ENCODE measurements around the gene KIAA1217. TPM values are rescaled to one million over a fixed set of nuclear protein-coding genes. Genes with fewer than 3 reads are reported as not detected.

Gene KIAA1217
- total and polyA plus RNA-seq, 9 of the 15 experiments (the other 6 are each of a cell fraction or from before 2014, with no cell fraction given), result 0.04 TPM; not detected in 8

DNA sequence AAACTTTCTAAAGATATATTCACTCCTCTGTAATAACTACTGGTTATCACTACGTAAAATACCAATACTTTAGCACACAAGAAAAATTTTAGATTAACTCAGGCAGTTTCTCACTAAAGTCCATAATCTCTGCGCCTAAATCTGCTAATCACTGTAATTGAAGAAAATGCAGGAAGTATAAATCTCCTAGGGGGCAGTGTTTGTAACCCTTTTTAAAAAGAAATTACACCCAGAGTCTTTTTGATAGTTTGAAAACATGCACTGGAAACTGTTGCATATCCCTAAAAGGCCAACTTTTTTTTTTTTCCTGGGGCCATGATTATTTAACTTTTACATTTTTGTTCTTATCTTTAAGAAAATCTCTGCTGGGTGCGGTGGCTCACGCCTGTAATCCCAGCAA, 209.6 kb downstream of the KIAA1217 start:
- DNase-seq (ENCODE audit: extremely low read depth in 1 of 4, low spot score in 3 of 4) (no peak), FAIRE-seq (no peak)
- BruUV-seq (replicated peaks), result no TSS peak

DNA sequence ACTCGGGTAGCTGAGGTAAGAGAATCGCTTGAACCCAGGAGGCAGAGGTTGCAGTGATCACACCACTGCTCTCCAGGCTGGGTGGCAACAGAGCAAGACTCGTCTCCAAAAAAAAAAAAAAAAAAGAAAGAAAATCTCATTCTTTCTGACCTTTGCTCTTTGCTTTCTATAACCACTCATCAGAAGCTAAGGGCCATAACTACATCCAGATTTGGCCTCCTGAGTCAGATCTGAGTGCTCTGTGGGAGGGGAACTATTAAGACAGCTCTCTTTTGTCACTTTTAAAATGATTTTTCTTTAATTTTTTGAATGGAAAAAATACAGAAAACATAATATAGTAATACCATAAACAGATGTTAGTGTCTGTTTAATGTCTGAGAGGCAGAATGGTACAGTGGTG, 210.1 kb downstream of the KIAA1217 start:
- Histone ChIP-seq H3K9me1 (ENCODE audit: control insufficient read depth, insufficient read depth, low read length) (no peaks in the 10 kb centered on the region), H3K79me2 (ENCODE audit: control insufficient read depth, insufficient read depth, low read length) (no peaks in the 10 kb centered on the region), H3K9ac (ENCODE audit: insufficient read depth in 1 of 2, low read depth in 2 of 2, low read length in 2 of 2) (no peak overlapping the region), H3K4me2 (ENCODE audit: insufficient read depth, low read length) (no peak overlapping the region), H3K27me3 (ENCODE audit: control insufficient read depth in 2 of 2, insufficient read depth in 2 of 2, low read length in 2 of 2) (no peaks in the 10 kb centered on the region), H3K36me3 (ENCODE audit: control insufficient read depth, insufficient read depth, low read length) (no peaks in the 10 kb centered on the region), H4K20me1 (replicated peaks; ENCODE audit: control insufficient read depth, insufficient read depth, low read length) (no peaks in the 10 kb centered on the region), H3K4me3 (no peak overlapping the region), H3K4me1 (replicated peaks in 1 of 2; ENCODE audit: control insufficient read depth in 2 of 2, insufficient read depth in 2 of 2, low read length in 2 of 2) (no peaks in the 10 kb centered on the region), H3K9me3 (replicated peaks; ENCODE audit: control insufficient read depth, insufficient read depth, low read depth, low read length) (no peaks in the 10 kb centered on the region), H2AFZ (ENCODE audit: low read depth, low read length) (no peak overlapping the region), H3K27ac (ENCODE audit: extremely low read depth, low read depth, low read length) (no peak overlapping the region)
- no TSS peak for BruUV-seq (replicated peaks)
- no peak for DNase-seq (ENCODE audit: extremely low read depth in 1 of 4, low spot score in 3 of 4)
- intact Hi-C loops (cut with micrococcal nuclease), result no loop called here
- in situ Hi-C loops (cut with MboI), result no loop called here
- FAIRE-seq, result no peak
- POLR2A ChIA-PET, result no interaction called here
- no peak for ATAC-seq
- CTCF ChIA-PET (ENCODE audit: low intra/inter-chr PET ratio), result no interaction called here
- WGBS (ENCODE audit: insufficient coverage, low coverage, missing lambda C conversion rate), result 0% methylated on average over 2 of the region's 3 CpGs
- TF ChIP-seq CEBPG (CRISPR knock-in tag; IDR thresholded peaks at IDR 0.05), result no peak
- TF ChIP-seq CEBPG (tag; conservative IDR thresholded peaks at IDR 0.05 in 1 of 2, IDR thresholded peaks at IDR 0.05 in 1 of 2), result no peak
- TF ChIP-seq HIVEP1 (CRISPR knock-in tag; IDR thresholded peaks at IDR 0.05), result no peak
- TF ChIP-seq, protein P1, sequence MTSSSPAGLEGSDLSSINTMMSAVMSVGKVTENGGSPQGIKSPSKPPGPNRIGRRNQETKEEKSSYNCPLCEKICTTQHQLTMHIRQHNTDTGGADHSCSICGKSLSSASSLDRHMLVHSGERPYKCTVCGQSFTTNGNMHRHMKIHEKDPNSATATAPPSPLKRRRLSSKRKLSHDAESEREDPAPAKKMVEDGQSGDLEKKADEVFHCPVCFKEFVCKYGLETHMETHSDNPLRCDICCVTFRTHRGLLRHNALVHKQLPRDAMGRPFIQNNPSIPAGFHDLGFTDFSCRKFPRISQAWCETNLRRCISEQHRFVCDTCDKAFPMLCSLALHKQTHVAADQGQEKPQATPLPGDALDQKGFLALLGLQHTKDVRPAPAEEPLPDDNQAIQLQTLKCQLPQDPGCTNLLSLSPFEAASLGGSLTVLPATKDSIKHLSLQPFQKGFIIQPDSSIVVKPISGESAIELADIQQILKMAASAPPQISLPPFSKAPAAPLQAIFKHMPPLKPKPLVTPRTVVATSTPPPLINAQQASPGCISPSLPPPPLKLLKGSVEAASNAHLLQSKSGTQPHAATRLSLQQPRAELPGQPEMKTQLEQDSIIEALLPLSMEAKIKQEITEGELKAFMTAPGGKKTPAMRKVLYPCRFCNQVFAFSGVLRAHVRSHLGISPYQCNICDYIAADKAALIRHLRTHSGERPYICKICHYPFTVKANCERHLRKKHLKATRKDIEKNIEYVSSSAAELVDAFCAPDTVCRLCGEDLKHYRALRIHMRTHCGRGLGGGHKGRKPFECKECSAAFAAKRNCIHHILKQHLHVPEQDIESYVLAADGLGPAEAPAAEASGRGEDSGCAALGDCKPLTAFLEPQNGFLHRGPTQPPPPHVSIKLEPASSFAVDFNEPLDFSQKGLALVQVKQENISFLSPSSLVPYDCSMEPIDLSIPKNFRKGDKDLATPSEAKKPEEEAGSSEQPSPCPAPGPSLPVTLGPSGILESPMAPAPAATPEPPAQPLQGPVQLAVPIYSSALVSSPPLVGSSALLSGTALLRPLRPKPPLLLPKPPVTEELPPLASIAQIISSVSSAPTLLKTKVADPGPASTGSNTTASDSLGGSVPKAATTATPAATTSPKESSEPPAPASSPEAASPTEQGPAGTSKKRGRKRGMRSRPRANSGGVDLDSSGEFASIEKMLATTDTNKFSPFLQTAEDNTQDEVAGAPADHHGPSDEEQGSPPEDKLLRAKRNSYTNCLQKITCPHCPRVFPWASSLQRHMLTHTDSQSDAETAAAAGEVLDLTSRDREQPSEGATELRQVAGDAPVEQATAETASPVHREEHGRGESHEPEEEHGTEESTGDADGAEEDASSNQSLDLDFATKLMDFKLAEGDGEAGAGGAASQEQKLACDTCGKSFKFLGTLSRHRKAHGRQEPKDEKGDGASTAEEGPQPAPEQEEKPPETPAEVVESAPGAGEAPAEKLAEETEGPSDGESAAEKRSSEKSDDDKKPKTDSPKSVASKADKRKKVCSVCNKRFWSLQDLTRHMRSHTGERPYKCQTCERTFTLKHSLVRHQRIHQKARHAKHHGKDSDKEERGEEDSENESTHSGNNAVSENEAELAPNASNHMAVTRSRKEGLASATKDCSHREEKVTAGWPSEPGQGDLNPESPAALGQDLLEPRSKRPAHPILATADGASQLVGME (CRISPR knock-in tag; IDR thresholded peaks at IDR 0.05), result no peak
- no peak for TF ChIP-seq ZBED1 (IDR thresholded peaks at IDR 0.05)
- no peak for TF ChIP-seq GTF2F1 (IDR thresholded peaks at IDR 0.05; ENCODE audit: low read depth, low read length)

More for the DNA sequence above, 209.6 kb downstream of the KIAA1217 start:
- Histone ChIP-seq H2AFZ (ENCODE audit: low read depth, low read length) (no peak overlapping the region), H3K27ac (ENCODE audit: extremely low read depth, low read depth, low read length) (no peak overlapping the region), H3K27me3 (ENCODE audit: control insufficient read depth in 2 of 2, insufficient read depth in 2 of 2, low read length in 2 of 2) (no peaks in the 10 kb centered on the region), H3K9me3 (replicated peaks; ENCODE audit: control insufficient read depth, insufficient read depth, low read depth, low read length) (no peaks in the 10 kb centered on the region), H3K4me3 (no peak overlapping the region), H3K4me1 (replicated peaks in 1 of 2; ENCODE audit: control insufficient read depth in 2 of 2, insufficient read depth in 2 of 2, low read length in 2 of 2) (no peaks in the 10 kb centered on the region), H3K79me2 (ENCODE audit: control insufficient read depth, insufficient read depth, low read length) (no peaks in the 10 kb centered on the region), H3K36me3 (ENCODE audit: control insufficient read depth, insufficient read depth, low read length) (no peaks in the 10 kb centered on the region), H4K20me1 (replicated peaks; ENCODE audit: control insufficient read depth, insufficient read depth, low read length) (no peaks in the 10 kb centered on the region), H3K9me1 (ENCODE audit: control insufficient read depth, insufficient read depth, low read length) (no peaks in the 10 kb centered on the region), H3K4me2 (ENCODE audit: insufficient read depth, low read length) (no peak overlapping the region), H3K9ac (ENCODE audit: insufficient read depth in 1 of 2, low read depth in 2 of 2, low read length in 2 of 2) (no peak overlapping the region)
- in situ Hi-C loops (cut with MboI) (no loop called here), intact Hi-C loops (cut with micrococcal nuclease) (no loop called here)
- no peak for ATAC-seq
- WGBS (ENCODE audit: insufficient coverage, low coverage, missing lambda C conversion rate), result 4% methylated on average over 4 of the region's 4 CpGs
- TF ChIP-seq, protein P2, sequence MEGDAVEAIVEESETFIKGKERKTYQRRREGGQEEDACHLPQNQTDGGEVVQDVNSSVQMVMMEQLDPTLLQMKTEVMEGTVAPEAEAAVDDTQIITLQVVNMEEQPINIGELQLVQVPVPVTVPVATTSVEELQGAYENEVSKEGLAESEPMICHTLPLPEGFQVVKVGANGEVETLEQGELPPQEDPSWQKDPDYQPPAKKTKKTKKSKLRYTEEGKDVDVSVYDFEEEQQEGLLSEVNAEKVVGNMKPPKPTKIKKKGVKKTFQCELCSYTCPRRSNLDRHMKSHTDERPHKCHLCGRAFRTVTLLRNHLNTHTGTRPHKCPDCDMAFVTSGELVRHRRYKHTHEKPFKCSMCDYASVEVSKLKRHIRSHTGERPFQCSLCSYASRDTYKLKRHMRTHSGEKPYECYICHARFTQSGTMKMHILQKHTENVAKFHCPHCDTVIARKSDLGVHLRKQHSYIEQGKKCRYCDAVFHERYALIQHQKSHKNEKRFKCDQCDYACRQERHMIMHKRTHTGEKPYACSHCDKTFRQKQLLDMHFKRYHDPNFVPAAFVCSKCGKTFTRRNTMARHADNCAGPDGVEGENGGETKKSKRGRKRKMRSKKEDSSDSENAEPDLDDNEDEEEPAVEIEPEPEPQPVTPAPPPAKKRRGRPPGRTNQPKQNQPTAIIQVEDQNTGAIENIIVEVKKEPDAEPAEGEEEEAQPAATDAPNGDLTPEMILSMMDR (IDR thresholded peaks at IDR 0.05 in 2 of 3, conservative IDR thresholded peaks at IDR 0.05 in 1 of 3; ENCODE audit: insufficient read depth in 2 of 3, low read depth in 1 of 3, low read length in 3 of 3), result peak in 1 of 3 experiments; percentile 23; a peak in 1 of 6 replicates
- TF ChIP-seq CTBP1 (IDR thresholded peaks at IDR 0.05; ENCODE audit: borderline replicate concordance) (no peak), CCNT2 (IDR thresholded peaks at IDR 0.05; ENCODE audit: borderline replicate concordance, extremely low read depth, insufficient read length, low read depth, low read length) (no peak)
- ChIA-PET POLR2A (no interaction called here), CTCF (ENCODE audit: low intra/inter-chr PET ratio) (no interaction called here)
